Esophagus muscularis mucosa (tissue), 4 donors: ENCODE measurements around the gene BACE2. TPM values are rescaled to one million over a fixed set of nuclear protein-coding genes. Genes with fewer than 3 reads are reported as not detected.

Experiments used
- DNase-seq: peaks from one replicate; pipeline ENCODE4 v3.0.0-alpha.2; 2017; ENCODE audit errors: extremely low spot score
- H3K27ac ChIP-seq, 4 donors: fragments of 200-600 bp; sonication (generic); replicated peaks in 1 of 4; 1 replicate in 3 of 4; 2 replicates in 1 of 4; pipeline ENCODE4 v1.5.1; 2016 to 2019; ENCODE audit warnings: mild to moderate bottlenecking in 1 of 4
- H3K27me3 ChIP-seq, 4 donors: fragments of 200-600 bp; sonication (generic); one replicate each; pipeline versions ENCODE4 v1.5.1 to v1.6.0; 2016 to 2019
- H3K36me3 ChIP-seq, 4 donors: fragments of 200-600 bp; sonication (generic); one replicate each; pipeline ENCODE4 v1.5.1; 2016 to 2019
- H3K4me1 ChIP-seq, 4 donors: fragments of 200-600 bp; sonication (generic); one replicate each; pipeline ENCODE4 v1.5.1; 2016 to 2019
- H3K4me3 ChIP-seq, 4 donors: fragments of 200-600 bp; sonication (generic); 1 replicate in 2 of 4; 2 replicates in 2 of 4; pipeline ENCODE4 v1.5.1; 2016 to 2019; ENCODE audit warnings: mild to moderate bottlenecking in 4 of 4, moderate library complexity in 1 of 4
- H3K9me3 ChIP-seq, 4 donors: fragments of 200-600 bp; sonication (generic); 1 replicate in 3 of 4; 2 replicates in 1 of 4; pipeline ENCODE4 v1.5.1; 2016 to 2019
- EP300 ChIP-seq: sonication (generic); formaldehyde crosslinking; IDR thresholded peaks from one replicate; pipeline ENCODE4 v1.6.1; 2017; ENCODE audit warnings: antibody characterized with exemption
- POLR2A ChIP-seq: fragments of 450-650 bp; IDR thresholded peaks from one replicate; pipeline ENCODE4 v1.6.1; 2017; ENCODE audit warnings: antibody characterized with exemption, moderate library complexity, mild to moderate bottlenecking, low read depth
- POLR2AphosphoS5 ChIP-seq, 2 donors: sonication (generic); formaldehyde crosslinking; IDR thresholded peaks; one replicate each; pipeline ENCODE4 v1.6.1; 2017; ENCODE audit warnings: antibody characterized with exemption in 2 of 2
- WGBS: methylation state at CpG from one replicate; pipeline ENCODE4 v1.1.5; 2018; 5-methylcytosine and 5-hydroxymethylcytosine counted together
- intact Hi-C: fragments of 100-400 bp; cut with DNase I; formaldehyde crosslinking; loops from one replicate; pipeline ENCODE4 v1.15.1; 2023
- total RNA-seq, 4 donors: library from RNA; depleted of rRNA; stranded (reverse); fragments of >200 nt; gene quantifications; one replicate each; pipeline versions ENCODE4 v1.1.0 to v1.2.1, GENCODE V29; 2016
- TF ChIP-seq, protein P1 (sequence below), 3 experiments: fragments of 200-600 bp in 2 of 3; fragments of 450-650 bp in 1 of 3; sonication (generic) in 2 of 3; IDR thresholded peaks; one replicate each; pipeline ENCODE4 v1.5.1; 2017 to 2019; ENCODE audit warnings: antibody characterized with exemption in 3 of 3, mild to moderate bottlenecking in 2 of 3, moderate library complexity in 1 of 3

The BACE2 gene
- total RNA-seq, 4 donors from 2014 or later = 44.9 to 61.6 (median 58.2) TPM

DNA sequence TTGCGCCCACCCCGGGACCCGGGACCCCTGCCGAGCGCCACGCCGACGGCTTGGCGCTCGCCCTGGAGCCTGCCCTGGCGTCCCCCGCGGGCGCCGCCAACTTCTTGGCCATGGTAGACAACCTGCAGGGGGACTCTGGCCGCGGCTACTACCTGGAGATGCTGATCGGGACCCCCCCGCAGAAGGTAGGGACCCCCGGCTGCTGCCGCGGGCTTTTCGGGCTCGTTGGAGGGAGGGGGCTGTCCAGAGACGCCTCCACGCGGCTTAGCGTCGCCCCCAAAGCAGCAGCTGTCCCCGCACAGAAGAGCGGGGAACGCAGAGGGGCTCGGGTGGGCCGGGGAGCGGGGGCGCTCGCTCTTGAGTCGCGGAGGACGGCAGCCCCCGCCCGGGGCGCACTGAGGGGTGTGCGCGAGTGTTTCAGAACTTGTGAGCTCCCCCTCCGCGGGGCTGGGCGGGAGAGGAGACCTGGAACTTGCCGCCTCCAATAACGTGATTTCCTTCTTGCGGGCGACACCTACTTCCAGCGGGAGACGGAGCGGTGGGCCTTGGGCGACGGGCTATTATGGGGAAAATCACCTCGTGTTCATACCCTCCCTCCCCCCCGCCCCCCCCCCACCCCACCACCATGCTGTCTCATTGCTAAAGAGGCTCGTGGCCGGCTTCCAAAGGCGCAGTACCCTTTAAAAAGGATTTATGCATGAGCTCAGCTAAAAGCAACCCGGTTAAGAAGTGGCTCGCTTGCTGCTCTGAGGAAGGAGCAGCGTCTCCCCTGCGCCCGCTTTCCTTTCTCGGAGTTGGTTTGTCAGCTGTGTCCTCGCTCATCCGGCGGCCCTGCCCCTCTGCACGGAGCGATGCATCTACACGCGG, 664 bp downstream of the BACE2 start:
- intact Hi-C loops = no loop called here
- H3K27me3 ChIP-seq = no peaks in the 10 kb centered on the region
- peak overlapping the region; percentile 90 to 98 (median 93) for H3K4me3 ChIP-seq
- no peaks in the 10 kb centered on the region for H3K36me3 ChIP-seq
- TF ChIP-seq EP300 (no peak), POLR2AphosphoS5 (IDR thresholded peaks at IDR 0.05) (peak; percentile 74 to 84)
- H3K27ac ChIP-seq = peak overlapping the region; percentile 94 to 97 (median 96)
- WGBS = 3% methylated on average over 7 of the region's 75 CpGs
- no peaks in the 10 kb centered on the region for H3K9me3 ChIP-seq
- DNase-seq = peak; percentile 94
- H3K4me1 ChIP-seq = peaks cover 22 to 55% (median 51%) of the 10 kb centered on the region in 4 donors

DNA sequence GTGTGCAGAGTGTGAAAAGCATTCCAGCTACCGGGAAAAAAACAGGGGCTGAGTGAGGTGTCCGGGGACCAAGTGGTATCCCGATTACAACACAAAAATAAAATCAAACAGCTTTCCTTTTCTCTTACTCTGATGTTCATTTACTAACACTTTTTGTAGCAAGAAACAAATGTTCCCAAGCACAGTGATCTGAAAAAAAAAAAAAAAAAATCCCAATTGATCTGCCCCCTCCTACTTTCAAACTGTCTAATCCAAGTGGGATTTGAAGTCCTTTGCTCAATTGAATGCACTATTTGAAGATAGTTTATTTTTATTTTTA, 1.3 kb downstream of the BACE2 start:
- Histone ChIP-seq H3K27me3 (no peaks in the 10 kb centered on the region), H3K27ac (peak overlapping the region; percentile 94 to 97 (median 96)), H3K36me3 (no peaks in the 10 kb centered on the region), H3K4me1 (peaks cover 22 to 56% (median 52%) of the 10 kb centered on the region in 4 donors), H3K9me3 (no peaks in the 10 kb centered on the region), H3K4me3 (peak overlapping the region; percentile 90 to 98 (median 93))
- intact Hi-C loops = no loop called here
- no peak for TF ChIP-seq POLR2A
- TF ChIP-seq, protein P1, sequence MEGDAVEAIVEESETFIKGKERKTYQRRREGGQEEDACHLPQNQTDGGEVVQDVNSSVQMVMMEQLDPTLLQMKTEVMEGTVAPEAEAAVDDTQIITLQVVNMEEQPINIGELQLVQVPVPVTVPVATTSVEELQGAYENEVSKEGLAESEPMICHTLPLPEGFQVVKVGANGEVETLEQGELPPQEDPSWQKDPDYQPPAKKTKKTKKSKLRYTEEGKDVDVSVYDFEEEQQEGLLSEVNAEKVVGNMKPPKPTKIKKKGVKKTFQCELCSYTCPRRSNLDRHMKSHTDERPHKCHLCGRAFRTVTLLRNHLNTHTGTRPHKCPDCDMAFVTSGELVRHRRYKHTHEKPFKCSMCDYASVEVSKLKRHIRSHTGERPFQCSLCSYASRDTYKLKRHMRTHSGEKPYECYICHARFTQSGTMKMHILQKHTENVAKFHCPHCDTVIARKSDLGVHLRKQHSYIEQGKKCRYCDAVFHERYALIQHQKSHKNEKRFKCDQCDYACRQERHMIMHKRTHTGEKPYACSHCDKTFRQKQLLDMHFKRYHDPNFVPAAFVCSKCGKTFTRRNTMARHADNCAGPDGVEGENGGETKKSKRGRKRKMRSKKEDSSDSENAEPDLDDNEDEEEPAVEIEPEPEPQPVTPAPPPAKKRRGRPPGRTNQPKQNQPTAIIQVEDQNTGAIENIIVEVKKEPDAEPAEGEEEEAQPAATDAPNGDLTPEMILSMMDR (IDR thresholded peaks at IDR 0.05) = no peak
- TF ChIP-seq EP300 = no peak
- TF ChIP-seq POLR2AphosphoS5 (IDR thresholded peaks at IDR 0.05) = no peak
- 0% methylated on average over 3 of the region's 3 CpGs for WGBS
- DNase-seq = no peak

GRCh38 chr21:41169701-41170100, 1.7 kb downstream of the BACE2 start:
- H3K27ac ChIP-seq = peak overlapping the region; percentile 94 to 97 (median 96)
- intact Hi-C loops = loop anchor here (5.0 kb wide), 1 partner anchor 38 kb away; no protein-coding TSS in a partner anchor
- H3K4me3 ChIP-seq = peak overlapping the region; percentile 90 to 98 (median 93)
- no peak for DNase-seq
- no peaks in the 10 kb centered on the region for H3K27me3 ChIP-seq
- TF ChIP-seq, protein P1 (IDR thresholded peaks at IDR 0.05) = no peak
- no peaks in the 10 kb centered on the region for H3K36me3 ChIP-seq
- no peaks in the 10 kb centered on the region for H3K9me3 ChIP-seq
- peaks cover 22 to 59% (median 54%) of the 10 kb centered on the region in 4 donors for H3K4me1 ChIP-seq
- 40% methylated on average over 6 of the region's 6 CpGs for WGBS

DNA sequence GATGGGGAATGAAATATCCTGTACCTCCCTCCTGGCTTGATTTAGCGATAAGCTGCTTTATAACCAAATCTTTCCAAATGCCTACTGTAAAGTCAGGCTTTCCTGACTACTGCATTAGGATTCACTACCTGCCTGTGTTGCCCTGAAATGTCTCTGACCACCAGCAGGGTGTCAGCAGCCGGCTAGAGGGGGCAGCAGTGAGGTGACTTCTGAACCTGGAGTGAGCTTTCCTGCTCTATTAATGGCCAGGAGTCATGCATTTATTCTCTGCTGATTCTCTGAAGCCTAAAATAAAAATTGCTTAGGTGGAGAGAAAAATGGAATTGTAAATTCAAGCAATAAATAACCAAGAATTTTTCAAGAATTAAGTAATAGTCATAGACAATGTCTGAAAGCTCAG, 2.5 kb downstream of the BACE2 start:
- TF ChIP-seq, protein P1 (IDR thresholded peaks at IDR 0.05) = peak; percentile 45 to 59 (median 59)
- TF ChIP-seq POLR2AphosphoS5 (IDR thresholded peaks at IDR 0.05) (peak in 1 of 2 donors; percentile 36), EP300 (no peak)
- no peak overlapping the region for H3K4me3 ChIP-seq
- WGBS = 34% methylated on average over 2 of the region's 2 CpGs
- H3K27me3 ChIP-seq = peaks cover 0 to 1% (median 0%) of the 10 kb centered on the region in 4 donors
- no peak for DNase-seq
- H3K36me3 ChIP-seq = no peaks in the 10 kb centered on the region
- H3K4me1 ChIP-seq = peaks cover 22 to 64% (median 60%) of the 10 kb centered on the region in 4 donors
- intact Hi-C loops = loop anchor here (5.0 kb wide), 1 partner anchor 37 kb away; no protein-coding TSS in a partner anchor
- H3K9me3 ChIP-seq = no peaks in the 10 kb centered on the region
- H3K27ac ChIP-seq = peak overlapping the region; percentile 94 to 97 (median 96)

GRCh38 chr21:41170859-41171609, 3.1 kb downstream of the BACE2 start:
- WGBS = 66% methylated on average over 15 of the region's 15 CpGs
- no peak overlapping the region for H3K4me3 ChIP-seq
- DNase-seq = no peak
- peak; percentile 65 to 84 for TF ChIP-seq POLR2AphosphoS5 (IDR thresholded peaks at IDR 0.05)
- no peak for TF ChIP-seq POLR2A
- no peak for TF ChIP-seq EP300
- TF ChIP-seq, protein P1 (IDR thresholded peaks at IDR 0.05) = no peak
- intact Hi-C loops = loop anchor here (5.0 kb wide), 1 partner anchor 36 kb away; no protein-coding TSS in a partner anchor
- peaks cover 0 to 4% (median 0%) of the 10 kb centered on the region in 4 donors for H3K27me3 ChIP-seq
- no peaks in the 10 kb centered on the region for H3K36me3 ChIP-seq
- peaks cover 22 to 68% (median 66%) of the 10 kb centered on the region in 4 donors for H3K4me1 ChIP-seq
- no peaks in the 10 kb centered on the region for H3K9me3 ChIP-seq
- peak overlapping the region; percentile 38 to 97 (median 77) for H3K27ac ChIP-seq
